H1 (cell line): ENCODE results near the gene RHCG. TPM values are rescaled to one million over a fixed set of nuclear protein-coding genes. Genes with fewer than 3 reads are reported as not detected.

Experiments
- CTCF ChIA-PET: fragments of 300-600 bp; sonication (Branson Sonifier 250); formaldehyde crosslinking; loops from one replicate; lab custom pipeline; 2021; ENCODE audit not compliant: partially characterized antibody; lab: Charles Lee
- POLR2A ChIA-PET: fragments of 300-600 bp; sonication (Branson Sonifier 250); formaldehyde crosslinking; loops from one replicate; lab custom pipeline; 2021; ENCODE audit warnings: inconsistent platforms; ENCODE audit not compliant: partially characterized antibody; lab: Charles Lee
- DNase-seq, 2 experiments: peaks; one replicate each; pipeline versions ENCODE4 v3.0.0 to v3.0.0-alpha.2; 2010 to 2022; ENCODE audit warnings: low spot score in 2 of 2, low read depth in 1 of 2, mixed read lengths in 1 of 2
- FAIRE-seq: peaks from 2 replicates; lab custom pipeline; 2011; peaks lifted over from hg19 to GRCh38; lab: Jason Lieb, UNC
- H2AFZ ChIP-seq: 2 replicates; pipeline ENCODE4 v1.8.1; 2012; ENCODE audit warnings: low read length, inconsistent platforms
- H2AK5ac ChIP-seq: 2 replicates; pipeline ENCODE4 v1.6.1; 2013; ENCODE audit warnings: low read depth, low read length
- H2BK120ac ChIP-seq: replicated peaks from 2 replicates; pipeline ENCODE3; 2013; ENCODE audit warnings: low read depth, low read length, inconsistent platforms
- H2BK12ac ChIP-seq: 2 replicates; pipeline ENCODE4 v1.6.1; 2013; ENCODE audit warnings: low read depth, low read length
- H2BK15ac ChIP-seq: 2 replicates; pipeline ENCODE4 v1.6.1; 2013; ENCODE audit warnings: low read length
- H2BK20ac ChIP-seq: 2 replicates; pipeline ENCODE4 v1.6.1; 2013; ENCODE audit warnings: low read length
- H2BK5ac ChIP-seq: 2 replicates; pipeline ENCODE4 v1.6.1; 2013; ENCODE audit warnings: low read depth, low read length
- H3K14ac ChIP-seq: 2 replicates; pipeline ENCODE4 v1.6.1; 2013; ENCODE audit warnings: inconsistent platforms; ENCODE audit not compliant: insufficient read length
- H3K18ac ChIP-seq: 2 replicates; pipeline ENCODE4 v1.6.1; 2013; ENCODE audit warnings: low read length; ENCODE audit errors: extremely low read depth
- H3K23ac ChIP-seq: 2 replicates; pipeline ENCODE4 v1.6.1; 2013; ENCODE audit warnings: inconsistent platforms; ENCODE audit not compliant: insufficient read length
- H3K23me2 ChIP-seq: 2 replicates; pipeline ENCODE4 v1.6.1; 2013; ENCODE audit warnings: low read depth, low read length
- H3K27ac ChIP-seq: 2 replicates; pipeline ENCODE4 v1.6.1; 2011; ENCODE audit warnings: low read depth, low read length, inconsistent platforms
- H3K27me3 ChIP-seq, 4 experiments: replicated peaks in 1 of 4; 1 replicate in 1 of 4; 2 replicates in 3 of 4; pipeline versions ENCODE4 v1.6.1 to v1.8.1; 2011 to 2013; ENCODE audit warnings: low read length in 3 of 4, mild to moderate bottlenecking in 3 of 4, inconsistent platforms in 2 of 4, mixed read lengths in 2 of 4, moderate library complexity in 1 of 4; ENCODE audit not compliant: control insufficient read depth in 3 of 4, insufficient read depth in 3 of 4; ENCODE audit errors: extremely low read depth in 1 of 4
- H3K36me3 ChIP-seq, 4 experiments: 2 replicates each; pipeline versions ENCODE4 v1.6.1 to v1.8.1; 2011 to 2013; ENCODE audit warnings: mild to moderate bottlenecking in 4 of 4, low read length in 3 of 4, moderate library complexity in 2 of 4, control low read depth in 1 of 4, inconsistent platforms in 1 of 4; ENCODE audit not compliant: insufficient read depth in 4 of 4, control insufficient read depth in 2 of 4
- H3K4ac ChIP-seq: replicated peaks from 2 replicates; pipeline ENCODE3; 2013; ENCODE audit warnings: low read length, low read depth, mixed read lengths, inconsistent platforms; ENCODE audit not compliant: insufficient read length
- H3K4me1 ChIP-seq, 4 experiments: replicated peaks in 1 of 4; 1 replicate in 1 of 4; 2 replicates in 3 of 4; pipeline versions ENCODE4 v1.6.1 to v1.8.1; 2011 to 2013; ENCODE audit warnings: low read length in 3 of 4, inconsistent platforms in 2 of 4, mixed read lengths in 1 of 4; ENCODE audit not compliant: insufficient read depth in 4 of 4, control insufficient read depth in 3 of 4
- H3K4me2 ChIP-seq, 2 experiments: 2 replicates each; pipeline versions ENCODE4 v1.6.1 to v1.8.1; 2011 to 2013; ENCODE audit warnings: low read depth in 2 of 2, low read length in 2 of 2, control low read depth in 1 of 2, inconsistent platforms in 1 of 2, mild to moderate bottlenecking in 1 of 2; ENCODE audit not compliant: insufficient read depth in 1 of 2
- H3K4me3 ChIP-seq, 4 experiments: fragments of 200-600, 300-600 bp in 1 of 4; sonication (generic), shearing (Covaris generic), sonication (Bioruptor Twin) in 1 of 4; 2 replicates each; pipeline versions ENCODE4 v1.5.1 to v1.8.1; 2011 to 2016; ENCODE audit warnings: low read length in 4 of 4, low read depth in 3 of 4, control low read depth in 2 of 4, inconsistent platforms in 2 of 4, mild to moderate bottlenecking in 2 of 4, mixed read lengths in 1 of 4, moderate library complexity in 1 of 4; ENCODE audit not compliant: insufficient read depth in 2 of 4; ENCODE audit errors: extremely low read depth in 1 of 4
- H3K56ac ChIP-seq: replicated peaks from 2 replicates; pipeline ENCODE3; 2013; ENCODE audit warnings: low read depth, mild to moderate bottlenecking, mixed read lengths, low read length, inconsistent platforms; ENCODE audit not compliant: insufficient read length
- H3K79me1 ChIP-seq: 2 replicates; pipeline ENCODE4 v1.6.1; 2013; ENCODE audit warnings: low read depth, low read length, control low read depth
- H3K79me2 ChIP-seq, 2 experiments: 2 replicates each; pipeline versions ENCODE4 v1.6.1 to v1.8.1; 2012 to 2013; ENCODE audit warnings: low read length in 2 of 2, mild to moderate bottlenecking in 2 of 2, inconsistent platforms in 1 of 2; ENCODE audit not compliant: insufficient read depth in 2 of 2, control insufficient read depth in 1 of 2
- H3K9ac ChIP-seq, 4 experiments: replicated peaks in 1 of 4; 1 replicate in 1 of 4; 2 replicates in 3 of 4; pipeline versions ENCODE4 v1.6.1 to v1.8.1; 2011 to 2013; ENCODE audit warnings: low read depth in 3 of 4, low read length in 3 of 4, control low read depth in 2 of 4, mild to moderate bottlenecking in 2 of 4, moderate library complexity in 2 of 4, inconsistent platforms in 1 of 4; ENCODE audit errors: extremely low read depth in 1 of 4
- H3K9me3 ChIP-seq, 2 experiments: 2 replicates each; pipeline versions ENCODE4 v1.6.1 to v1.8.1; 2012 to 2013; ENCODE audit warnings: mild to moderate bottlenecking in 2 of 2, moderate library complexity in 2 of 2, control low read depth in 1 of 2, inconsistent platforms in 1 of 2, low read depth in 1 of 2, low read length in 1 of 2, mixed read lengths in 1 of 2; ENCODE audit not compliant: insufficient read depth in 2 of 2
- H4K20me1 ChIP-seq, 2 experiments: replicated peaks in 1 of 2; 2 replicates each; pipeline versions ENCODE3 to v1.8.1; 2011 to 2013; ENCODE audit warnings: inconsistent platforms in 2 of 2, low read length in 2 of 2, mild to moderate bottlenecking in 1 of 2; ENCODE audit not compliant: insufficient read depth in 2 of 2, control insufficient read depth in 1 of 2
- H4K5ac ChIP-seq: 2 replicates; pipeline ENCODE4 v1.6.1; 2013; ENCODE audit warnings: low read length, low read depth, mixed read lengths, inconsistent platforms; ENCODE audit not compliant: insufficient read length
- H4K8ac ChIP-seq: 2 replicates; pipeline ENCODE4 v1.8.0; 2013; ENCODE audit warnings: mild to moderate bottlenecking, moderate library complexity, low read length, inconsistent platforms; ENCODE audit not compliant: insufficient read depth; ENCODE audit errors: extremely low read depth
- H4K91ac ChIP-seq: replicated peaks from 2 replicates; pipeline ENCODE3; 2013; ENCODE audit warnings: low read length, mixed read lengths, inconsistent platforms; ENCODE audit not compliant: insufficient read length
- BACH1 ChIP-seq: IDR thresholded peaks from 2 replicates; pipeline ENCODE4 v1.6.1; 2012; ENCODE audit warnings: low read length, improper control_type of control experiment
- CEBPB ChIP-seq: IDR thresholded peaks from 2 replicates; pipeline ENCODE4 v1.6.1; 2012; ENCODE audit warnings: low read depth, low read length
- CREB1 ChIP-seq: IDR thresholded peaks from 2 replicates; pipeline ENCODE4 v1.6.1; 2012; ENCODE audit warnings: inconsistent platforms
- CTBP2 ChIP-seq: IDR thresholded peaks from 2 replicates; pipeline ENCODE4 v1.7.0; 2011; ENCODE audit warnings: borderline replicate concordance, mild to moderate bottlenecking, moderate library complexity, mixed read lengths, low read length; ENCODE audit not compliant: insufficient read depth, insufficient read length
- EP300 ChIP-seq, 2 experiments: IDR thresholded peaks; 1 replicate in 1 of 2; 2 replicates in 1 of 2; pipeline ENCODE4 v1.6.1; 2011 to 2012; ENCODE audit warnings: low read depth in 2 of 2, low read length in 2 of 2, mild to moderate bottlenecking in 2 of 2, borderline replicate concordance in 1 of 2, inconsistent platforms in 1 of 2, moderate library complexity in 1 of 2
- HDAC2 ChIP-seq, 2 experiments: fragments of 300-600 bp in 1 of 2; sonication (generic) in 1 of 2; IDR thresholded peaks; 2 replicates each; pipeline ENCODE4 v1.6.1; 2011 to 2012; ENCODE audit warnings: low read depth in 2 of 2, low read length in 2 of 2, mild to moderate bottlenecking in 2 of 2, moderate library complexity in 2 of 2, borderline replicate concordance in 1 of 2, inconsistent platforms in 1 of 2
- KDM4A ChIP-seq: IDR thresholded peaks from one replicate; pipeline ENCODE4 v1.7.1; 2012; ENCODE audit warnings: low read depth, mild to moderate bottlenecking, moderate library complexity, low read length, inconsistent platforms; ENCODE audit not compliant: severe bottlenecking
- KDM5A ChIP-seq: fragments of 200-600 bp; IDR thresholded peaks from 2 replicates; pipeline ENCODE4 v1.7.1; 2012; ENCODE audit warnings: mild to moderate bottlenecking, low read length, inconsistent platforms, mixed read lengths
- NANOG ChIP-seq: IDR thresholded peaks from 2 replicates; pipeline ENCODE4 v1.6.1; 2011; ENCODE audit warnings: low read length, low read depth, mild to moderate bottlenecking, inconsistent platforms; ENCODE audit not compliant: insufficient read depth, poor library complexity, severe bottlenecking
- PHF8 ChIP-seq: fragments of 200-600 bp; sonication (generic); conservative IDR thresholded peaks from 2 replicates; pipeline ENCODE4 v1.7.1; 2012; ENCODE audit warnings: low read depth, mild to moderate bottlenecking, inconsistent platforms, low read length, moderate library complexity
- RFX5 ChIP-seq: IDR thresholded peaks from 2 replicates; pipeline ENCODE4 v1.6.1; 2011; ENCODE audit warnings: low read depth, low read length, improper control_type of control experiment, borderline replicate concordance
- USF2 ChIP-seq: IDR thresholded peaks from 2 replicates; pipeline ENCODE4 v1.6.1; 2011; ENCODE audit warnings: low read length, improper control_type of control experiment
- WGBS, 2 experiments: shearing (Covaris generic) in 1 of 2; methylation state at CpG; one replicate each; pipeline versions ENCODE4 v1.1.6 to v1.1.7; 2013 to 2015; ENCODE audit warnings: low lambda C conversion rate in 2 of 2, mixed read lengths in 2 of 2, inconsistent platforms in 1 of 2, low coverage in 1 of 2, missing lambda C conversion rate in 1 of 2; ENCODE audit not compliant: insufficient replicate concordance in 2 of 2, insufficient coverage in 1 of 2, insufficient read length in 1 of 2; ENCODE audit errors: extremely low coverage in 1 of 2, missing lambda C conversion rate in 1 of 2; 5-methylcytosine and 5-hydroxymethylcytosine counted together
- polyA plus RNA-seq, 7 experiments: library from polyadenylated mRNA; depleted of rRNA in 3 of 7; stranded (reverse) in 5 of 7; unstranded in 2 of 7; fragments of >200 nt in 5 of 7; fragments of 200-250 nt in 2 of 7; gene quantifications; 1 replicate in 5 of 7; 2 replicates in 1 of 7; 4 replicates in 1 of 7; pipeline versions ENCODE4 v1.2.1 to v1.2.3, GENCODE V29; 2011 to 2013; ENCODE audit warnings: missing spikeins in 2 of 7, mixed read lengths in 2 of 7
- total RNA-seq: library from RNA; stranded (reverse); fragmentation: NEBNext Ultra II Directional; extraction: Animal tissue kit (Norgen Biotek cat#: 25700); gene quantifications from 2 replicates; pipeline ENCODE4 v1.2.1, GENCODE V29; 2021

Gene RHCG
- total and polyA plus RNA-seq, 2 of the 8 experiments (the other 6 are each of a cell fraction or from before 2014, with no cell fraction given), result 0.68 TPM; not detected in 1

DNA sequence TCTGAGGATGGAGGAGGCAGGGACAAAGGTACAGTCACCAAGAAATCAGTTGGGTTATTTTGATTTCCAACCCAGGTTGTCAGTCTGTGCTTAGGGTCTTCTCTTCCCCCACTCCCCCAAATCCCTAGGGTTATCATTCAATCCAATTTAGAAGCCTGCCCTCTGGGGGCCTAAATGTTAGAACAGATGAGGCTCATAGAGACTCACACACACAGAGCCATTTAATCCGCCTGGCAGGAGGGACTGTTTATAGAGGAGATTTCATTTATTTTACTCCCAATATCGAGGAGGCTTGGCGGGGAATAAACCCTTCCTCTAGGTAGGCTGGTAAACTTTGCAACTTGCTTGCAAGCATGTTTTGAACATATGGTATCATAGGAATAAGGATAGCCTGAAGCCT, 52.8 kb downstream of the RHCG start:
- CTCF ChIA-PET, result interaction anchor here (0.8 to 14.8 kb wide), 29 partner anchors 8 to 138 kb away, joined by 3 to 518 read pairs (median 6); partner anchors contain the start of gene RHCG
- H2AK5ac ChIP-seq, result no peak overlapping the region
- H3K36me3 ChIP-seq, result no peaks in the 10 kb centered on the region
- peaks cover 0 to 1% of the 10 kb centered on the region in 2 experiments for H4K20me1 ChIP-seq
- POLR2A ChIA-PET, result interaction anchor here (1.1 to 1.7 kb wide), 3 partner anchors 21 to 29 kb away, joined by 3 to 5 read pairs (median 3); no protein-coding TSS in a partner anchor
- no peak overlapping the region for H4K8ac ChIP-seq
- no peak overlapping the region for H2AFZ ChIP-seq
- no peak overlapping the region for H2BK12ac ChIP-seq
- H4K91ac ChIP-seq, result no peak overlapping the region
- H3K79me1 ChIP-seq, result no peaks in the 10 kb centered on the region
- H3K4ac ChIP-seq, result no peak overlapping the region
- H4K5ac ChIP-seq, result no peak overlapping the region
- H3K27me3 ChIP-seq, result peaks cover 0 to 2% (median 0%) of the 10 kb centered on the region in 4 experiments; a peak in 3 of 7 replicates
- no peak overlapping the region for H2BK15ac ChIP-seq
- DNase-seq (no peak), FAIRE-seq (no peak)
- H2BK20ac ChIP-seq, result no peak overlapping the region
- no peak overlapping the region for H2BK5ac ChIP-seq
- no peaks in the 10 kb centered on the region for H3K23me2 ChIP-seq
- H3K4me1 ChIP-seq, result peaks cover 2 to 19% (median 13%) of the 10 kb centered on the region in 4 experiments
- no peak overlapping the region for H3K27ac ChIP-seq
- H3K9ac ChIP-seq, result no peak overlapping the region
- H3K56ac ChIP-seq, result no peak overlapping the region
- H3K23ac ChIP-seq, result no peak overlapping the region
- H2BK120ac ChIP-seq, result no peak overlapping the region
- H3K9me3 ChIP-seq, result no peaks in the 10 kb centered on the region
- no peak overlapping the region for H3K4me3 ChIP-seq
- WGBS, 2 experiments, result 76% methylated on average over 3 of the region's 3 CpGs; no CpG with 5 or more reads in 1 of the 2 experiments
- H3K79me2 ChIP-seq, result no peaks in the 10 kb centered on the region
- no peak overlapping the region for H3K18ac ChIP-seq
- no peak overlapping the region for H3K14ac ChIP-seq
- H3K4me2 ChIP-seq, result no peak overlapping the region
- no peak for TF ChIP-seq BACH1
- no peak for TF ChIP-seq NANOG
- TF ChIP-seq RFX5, result no peak
- no peak for TF ChIP-seq PHF8
- TF ChIP-seq KDM5A, result no peak
- no peak for TF ChIP-seq CTBP2
- no peak for TF ChIP-seq KDM4A
- TF ChIP-seq EP300 (IDR thresholded peaks at IDR 0.05; ENCODE audit: borderline replicate concordance in 1 of 2, low read depth in 2 of 2, low read length in 2 of 2), result no peak
- TF ChIP-seq CREB1, result no peak
- TF ChIP-seq CEBPB, result no peak
- no peak for TF ChIP-seq USF2
- TF ChIP-seq HDAC2 (IDR thresholded peaks at IDR 0.05; ENCODE audit: borderline replicate concordance in 1 of 2, low read depth in 2 of 2, low read length in 2 of 2), result no peak
